IMR-90 (cell line): ENCODE measurements around the gene PRRC2B. TPM values are rescaled to one million over a fixed set of nuclear protein-coding genes. Genes with fewer than 3 reads are reported as not detected.

Experiments
- ATAC-seq: fragments of 200-7000 bp; cut with Tn5 transposase; 2 replicates; pipeline ENCODE4 v1.9.1; 2020; ENCODE audit warnings: low read depth, mild to moderate bottlenecking, moderate library complexity
- BruUV-seq: library from RNA; stranded (reverse); fragments of 400-500 nt; replicated peaks from 2 replicates; lab custom pipeline; 2021; lab: Mats Ljungman, UMichigan
- CTCF ChIA-PET: fragments of 300-600 bp; formaldehyde crosslinking; extraction: SDS; loops from one replicate; lab custom pipeline; 2021; ENCODE audit warnings: antibody characterized with exemption; lab: Yijun Ruan, JAX
- POLR2A ChIA-PET: fragments of 300-600 bp; sonication (Branson Sonifier 250); formaldehyde crosslinking; loops from one replicate; lab custom pipeline; 2022; ENCODE audit warnings: antibody characterized with exemption; ENCODE audit not compliant: unreplicated experiment; lab: Charles Lee
- DNase-seq: peaks from one replicate; pipeline ENCODE4 v3.0.0; 2013
- H2AFZ ChIP-seq: replicated peaks from 2 replicates; pipeline ENCODE3; 2013; ENCODE audit warnings: low read length, mild to moderate bottlenecking; ENCODE audit not compliant: poor library complexity
- H2AK5ac ChIP-seq: 2 replicates; pipeline ENCODE4 v1.6.1; 2013; ENCODE audit warnings: low read depth, low read length, inconsistent platforms
- H2AK9ac ChIP-seq: replicated peaks from 2 replicates; pipeline ENCODE3; 2013; ENCODE audit warnings: mild to moderate bottlenecking, low read depth, low read length, moderate library complexity; ENCODE audit not compliant: poor library complexity
- H2BK120ac ChIP-seq: 2 replicates; pipeline ENCODE4 v1.6.1; 2013; ENCODE audit warnings: low read depth, low read length, inconsistent platforms
- H2BK15ac ChIP-seq: 3 replicates; pipeline ENCODE4 v1.6.1; 2013; ENCODE audit warnings: low read depth, low read length, inconsistent platforms
- H2BK20ac ChIP-seq: 2 replicates; pipeline ENCODE4 v1.6.1; 2013; ENCODE audit warnings: low read depth, mild to moderate bottlenecking, inconsistent platforms, low read length, moderate library complexity
- H2BK5ac ChIP-seq: 2 replicates; pipeline ENCODE4 v1.6.1; 2013; ENCODE audit warnings: mild to moderate bottlenecking, low read depth, low read length, inconsistent platforms; ENCODE audit not compliant: poor library complexity, severe bottlenecking
- H3K14ac ChIP-seq: replicated peaks from 2 replicates; pipeline ENCODE4 v1.6.1; 2013; ENCODE audit warnings: low read depth, low read length, inconsistent platforms
- H3K18ac ChIP-seq: 2 replicates; pipeline ENCODE4 v1.6.1; 2013; ENCODE audit warnings: low read depth, low read length, control low read depth
- H3K23ac ChIP-seq: 2 replicates; pipeline ENCODE4 v1.6.1; 2013; ENCODE audit warnings: low read depth, low read length, inconsistent platforms
- H3K27ac ChIP-seq: 2 replicates; pipeline ENCODE4 v1.5.1; 2013; ENCODE audit warnings: mild to moderate bottlenecking, control low read depth, low read length; ENCODE audit not compliant: insufficient read depth
- H3K27me3 ChIP-seq: 2 replicates; pipeline ENCODE4 v1.6.1; 2013; ENCODE audit warnings: low read length; ENCODE audit not compliant: control insufficient read depth, insufficient read depth
- H3K36me3 ChIP-seq: 2 replicates; pipeline ENCODE4 v1.6.1; 2013; ENCODE audit warnings: low read length, mixed read lengths; ENCODE audit not compliant: control insufficient read depth, insufficient read depth
- H3K4ac ChIP-seq: 2 replicates; pipeline ENCODE4 v1.6.1; 2013; ENCODE audit warnings: low read depth, low read length, inconsistent platforms
- H3K4me1 ChIP-seq: 2 replicates; pipeline ENCODE4 v1.6.1; 2013; ENCODE audit warnings: low read length, mixed read lengths; ENCODE audit not compliant: control insufficient read depth, insufficient read depth
- H3K4me2 ChIP-seq: 2 replicates; pipeline ENCODE4 v1.6.1; 2013; ENCODE audit warnings: low read depth, mild to moderate bottlenecking, control low read depth, low read length, moderate library complexity
- H3K4me3 ChIP-seq: 2 replicates; pipeline ENCODE4 v1.5.1; 2013; ENCODE audit warnings: low read depth, mild to moderate bottlenecking, control low read depth, low read length, moderate library complexity; ENCODE audit not compliant: insufficient read depth
- H3K56ac ChIP-seq: 2 replicates; pipeline ENCODE4 v1.6.1; 2013; ENCODE audit warnings: low read length, inconsistent platforms; ENCODE audit not compliant: insufficient read depth; ENCODE audit errors: extremely low read depth
- H3K79me1 ChIP-seq, 2 experiments: 2 replicates each; pipeline ENCODE4 v1.6.1; 2013; ENCODE audit warnings: low read length in 2 of 2, inconsistent platforms in 1 of 2, low read depth in 1 of 2
- H3K9ac ChIP-seq: 2 replicates; pipeline ENCODE4 v1.6.1; 2013; ENCODE audit warnings: low read depth, low read length, control low read depth
- H3K9me1 ChIP-seq: 2 replicates; pipeline ENCODE4 v1.6.1; 2013; ENCODE audit warnings: low read length, inconsistent platforms; ENCODE audit not compliant: insufficient read depth
- H3K9me3 ChIP-seq: 2 replicates; pipeline ENCODE4 v1.6.1; 2013; ENCODE audit warnings: low read length; ENCODE audit not compliant: control insufficient read depth, insufficient read depth
- H4K20me1 ChIP-seq: 2 replicates; pipeline ENCODE4 v1.6.1; 2013; ENCODE audit warnings: low read length, inconsistent platforms; ENCODE audit not compliant: insufficient read depth
- H4K5ac ChIP-seq: 2 replicates; pipeline ENCODE4 v1.6.1; 2013; ENCODE audit warnings: mild to moderate bottlenecking, low read depth, low read length, control low read depth
- H4K8ac ChIP-seq, 2 experiments: 2 replicates each; pipeline ENCODE4 v1.6.1; 2013; ENCODE audit warnings: low read depth in 2 of 2, low read length in 2 of 2, control low read depth in 1 of 2, inconsistent platforms in 1 of 2
- H4K91ac ChIP-seq: 2 replicates; pipeline ENCODE4 v1.6.1; 2013; ENCODE audit warnings: low read depth, low read length, inconsistent platforms; ENCODE audit not compliant: insufficient read depth
- CEBPB ChIP-seq: IDR thresholded peaks from 2 replicates; pipeline ENCODE4 v1.6.1; 2012; ENCODE audit warnings: low read depth, low read length, improper control_type of control experiment
- CHD1 ChIP-seq: IDR thresholded peaks from 2 replicates; pipeline ENCODE4 v1.6.1; 2012; ENCODE audit warnings: low read depth, low read length, improper control_type of control experiment
- CTCF ChIP-seq: conservative IDR thresholded peaks from 2 replicates; pipeline ENCODE4 v1.5.1; 2012; ENCODE audit warnings: mild to moderate bottlenecking, low read depth, low read length, improper control_type of control experiment
- MAFK ChIP-seq: IDR thresholded peaks from 2 replicates; pipeline ENCODE4 v1.6.1; 2012; ENCODE audit warnings: low read depth, low read length, improper control_type of control experiment
- MAZ ChIP-seq: IDR thresholded peaks from 2 replicates; pipeline ENCODE4 v1.6.1; 2012; ENCODE audit warnings: low read depth, mild to moderate bottlenecking, low read length, improper control_type of control experiment, moderate library complexity, borderline replicate concordance
- MXI1 ChIP-seq: IDR thresholded peaks from 2 replicates; pipeline ENCODE4 v1.6.1; 2012; ENCODE audit warnings: low read depth, mild to moderate bottlenecking, low read length, moderate library complexity, borderline replicate concordance
- POLR2A ChIP-seq: IDR thresholded peaks from 2 replicates; pipeline ENCODE4 v1.6.1; 2012; ENCODE audit warnings: mild to moderate bottlenecking, low read depth, low read length
- RCOR1 ChIP-seq: IDR thresholded peaks from 2 replicates; pipeline ENCODE4 v1.6.1; 2012; ENCODE audit warnings: mild to moderate bottlenecking, low read length, improper control_type of control experiment; ENCODE audit not compliant: insufficient replicate concordance
- WGBS, 2 experiments: methylation state at CpG; one replicate each; pipeline versions ENCODE4 v1.1.5 to v1.1.7; 2013; ENCODE audit warnings: missing lambda C conversion rate in 2 of 2; ENCODE audit not compliant: insufficient read length in 1 of 2; ENCODE audit errors: extremely low coverage in 2 of 2; 5-methylcytosine and 5-hydroxymethylcytosine counted together
- dilution Hi-C: fragments of 300-500 bp; cut with HindIII; formaldehyde crosslinking; loops from one replicate; pipeline ENCODE4 v1.14.3; 2018; ENCODE audit warnings: low sequenced_read_pairs; ENCODE audit not compliant: unreplicated experiment
- in situ Hi-C: fragments of 300-500 bp; cut with MboI; formaldehyde crosslinking; loops from 3 replicates; pipeline ENCODE4 v1.14.3; 2019; ENCODE audit warnings: low sequenced_read_pairs, inconsistent platforms, mixed read lengths
- intact Hi-C: fragments of 100-400 bp; cut with micrococcal nuclease; formaldehyde crosslinking; loops from 2 replicates; pipeline ENCODE4 v1.10.0; 2022
- polyA plus RNA-seq, 3 experiments: library from polyadenylated mRNA; depleted of rRNA; stranded (reverse); fragments of >200 nt; gene quantifications; 2 replicates each; pipeline ENCODE4 v1.2.3, GENCODE V29; 2012; ENCODE audit warnings: low replicate concordance in 1 of 3
- total RNA-seq: library from RNA; depleted of rRNA; stranded (reverse); fragments of >200 nt; gene quantifications from 2 replicates; pipeline ENCODE4 v1.2.3, GENCODE V29; 2012
- TF ChIP-seq, protein P1 (sequence below): fragments of 150-350 bp; IDR thresholded peaks from 2 replicates; pipeline ENCODE4 v1.6.1; 2017; ENCODE audit warnings: mild to moderate bottlenecking, antibody characterized with exemption, low read length, low read depth

PRRC2B gene
- total and polyA plus RNA-seq, 2 of the 4 experiments (the other 2 are of a cell fraction): 19.4 to 39.1 TPM

DNA sequence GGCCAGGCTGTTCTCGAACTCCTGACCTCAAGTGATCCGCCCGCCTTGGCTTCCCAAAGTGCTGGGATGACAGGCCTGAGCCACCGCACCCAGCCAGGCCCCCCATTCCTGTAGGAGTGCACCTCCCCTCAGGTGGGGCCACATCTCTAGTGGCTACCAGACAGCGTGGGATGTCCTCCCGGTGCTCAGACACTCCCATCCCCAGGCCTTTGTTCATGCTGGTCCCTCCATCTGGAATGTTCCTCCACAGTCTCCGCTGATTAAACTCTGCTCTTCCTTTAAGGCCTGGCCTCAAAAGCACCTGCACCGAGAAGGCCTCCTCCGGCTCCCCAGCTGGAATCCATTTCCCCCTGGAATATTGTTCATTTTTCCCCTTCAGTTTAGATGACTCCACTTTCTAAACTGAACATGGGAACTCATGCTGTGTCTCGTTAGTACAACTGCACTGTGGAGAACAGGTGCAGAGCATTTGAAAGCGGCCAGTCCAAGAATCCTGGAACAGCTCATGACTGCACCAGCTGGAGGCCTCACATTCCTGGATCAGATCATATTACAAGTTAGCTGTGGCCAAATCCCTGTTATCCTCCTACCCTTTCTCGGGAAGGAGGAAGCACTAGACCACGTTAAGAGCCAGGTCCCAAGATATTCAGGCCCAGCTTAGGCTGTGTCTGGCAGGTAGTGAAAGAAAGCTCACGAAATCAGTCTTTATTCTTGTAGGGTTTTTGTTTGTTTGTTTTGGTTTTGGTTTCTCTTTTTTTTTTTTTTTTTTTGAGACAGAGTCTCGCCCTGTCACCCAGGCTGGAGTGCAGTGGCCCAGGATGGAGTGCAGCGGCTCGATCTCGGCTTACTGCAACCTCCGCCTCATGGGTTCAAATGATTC, 10.8 kb upstream of the PRRC2B start (continued):
- 0 out of 2 replicates have a peak, but pooled peaks have one; percentile 4 for TF ChIP-seq CTCF
- TF ChIP-seq CEBPB: no peak

DNA sequence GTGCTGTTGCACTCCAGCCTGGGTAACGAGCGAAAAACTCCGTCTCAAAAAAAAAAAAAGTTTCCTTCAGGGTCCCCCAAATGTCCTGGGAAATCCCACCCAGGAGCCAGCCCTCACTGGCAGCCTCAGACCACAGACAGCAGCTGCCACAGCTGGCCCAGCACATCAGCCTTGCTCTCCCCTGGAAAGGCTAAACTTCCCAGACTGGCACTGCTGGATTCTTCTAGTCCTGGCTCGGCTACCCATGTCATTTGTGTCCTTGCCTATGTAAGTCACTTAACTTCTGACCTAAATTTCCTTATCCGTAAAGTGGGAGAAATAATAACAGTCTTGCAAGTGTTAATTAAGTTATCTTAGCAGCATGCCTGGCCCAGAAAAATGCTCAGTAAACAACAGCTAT, 8.6 kb upstream of the PRRC2B start:
- POLR2A ChIA-PET: no interaction called here

More for the DNA sequence above, 8.6 kb upstream of the PRRC2B start:
- no peak overlapping the region for H2BK5ac ChIP-seq
- WGBS, 2 experiments: no CpG with 5 or more reads among the region's 5 CpGs
- no peak overlapping the region for H4K91ac ChIP-seq
- H3K4me2 ChIP-seq: no peak overlapping the region
- CTCF ChIA-PET: no interaction called here
- H3K4ac ChIP-seq: no peak overlapping the region
- dilution Hi-C loops (no loop called here), in situ Hi-C loops (no loop called here), intact Hi-C loops (no loop called here)
- H2BK120ac ChIP-seq: no peak overlapping the region
- no peak overlapping the region for H2AK9ac ChIP-seq
- H4K8ac ChIP-seq: no peak overlapping the region
- no peak overlapping the region for H2AFZ ChIP-seq
- H3K14ac ChIP-seq: no peak overlapping the region
- TF ChIP-seq MXI1 (no peak), CEBPB (no peak), POLR2A (no peak), MAZ (no peak), MAFK (no peak), RCOR1 (no peak), CHD1 (no peak)
- TF ChIP-seq, protein P1, sequence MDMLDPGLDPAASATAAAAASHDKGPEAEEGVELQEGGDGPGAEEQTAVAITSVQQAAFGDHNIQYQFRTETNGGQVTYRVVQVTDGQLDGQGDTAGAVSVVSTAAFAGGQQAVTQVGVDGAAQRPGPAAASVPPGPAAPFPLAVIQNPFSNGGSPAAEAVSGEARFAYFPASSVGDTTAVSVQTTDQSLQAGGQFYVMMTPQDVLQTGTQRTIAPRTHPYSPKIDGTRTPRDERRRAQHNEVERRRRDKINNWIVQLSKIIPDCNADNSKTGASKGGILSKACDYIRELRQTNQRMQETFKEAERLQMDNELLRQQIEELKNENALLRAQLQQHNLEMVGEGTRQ: no peak
- H3K9me3 ChIP-seq: no peaks in the 10 kb centered on the region
- H3K79me1 ChIP-seq: no peaks in the 10 kb centered on the region
- no peak overlapping the region for H2BK20ac ChIP-seq
- H3K18ac ChIP-seq: no peak overlapping the region
- no peak overlapping the region for H3K23ac ChIP-seq
- ATAC-seq (no peak), DNase-seq (no peak)
- H2AK5ac ChIP-seq: no peak overlapping the region
- H3K27ac ChIP-seq: no peak overlapping the region
- no peaks in the 10 kb centered on the region for H3K27me3 ChIP-seq
- H3K9me1 ChIP-seq: no peaks in the 10 kb centered on the region
- no peaks in the 10 kb centered on the region for H3K36me3 ChIP-seq
- BruUV-seq: no TSS peak
- no peak overlapping the region for H4K5ac ChIP-seq
- no peak overlapping the region for H2BK15ac ChIP-seq
- H3K4me1 ChIP-seq: peaks cover 3% of the 10 kb centered on the region; the same call in 1 of the 2 replicates
- no peak overlapping the region for H3K4me3 ChIP-seq
- no peak overlapping the region for H3K56ac ChIP-seq
- H4K20me1 ChIP-seq: peaks cover 5% of the 10 kb centered on the region; the same call in 1 of the 2 replicates
- no peak overlapping the region for H3K9ac ChIP-seq
